ENCODE measurements around the gene SLC24A2. TPM values are rescaled to one million over a fixed set of nuclear protein-coding genes. Genes with fewer than 3 reads are reported as not detected.

The SLC24A2 gene
- total RNA-seq, 4 donors from 2014 or later: under 0.01 to 2.4 (median 0.04) TPM; not detected in 1

DNA sequence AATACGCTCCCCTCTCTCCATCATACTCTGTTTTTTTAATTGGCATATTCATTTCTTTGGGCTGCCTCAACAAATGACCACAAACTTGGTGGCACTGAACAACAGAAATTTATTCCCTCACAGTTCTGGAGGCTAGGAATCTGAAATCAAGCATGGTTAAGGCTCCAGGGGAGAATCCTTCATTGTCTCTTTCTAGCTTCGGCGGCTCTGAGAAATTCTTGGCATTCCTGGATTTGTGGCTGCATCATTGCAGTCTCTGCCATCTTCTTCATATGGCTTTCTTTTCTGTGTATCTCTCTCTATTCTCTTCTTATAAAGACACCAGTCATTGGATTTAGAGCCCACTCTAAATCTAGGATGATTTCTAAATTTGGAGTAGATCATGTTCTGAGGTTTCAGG lies 10.9 kb upstream of the SLC24A2 start:
- no peak for TF ChIP-seq EP300 (IDR thresholded peaks at IDR 0.05)
- TF ChIP-seq POLR2AphosphoS5 (IDR thresholded peaks at IDR 0.05): no peak
- TF ChIP-seq POLR2A (IDR thresholded peaks at IDR 0.05): no peak
- TF ChIP-seq, protein P1, sequence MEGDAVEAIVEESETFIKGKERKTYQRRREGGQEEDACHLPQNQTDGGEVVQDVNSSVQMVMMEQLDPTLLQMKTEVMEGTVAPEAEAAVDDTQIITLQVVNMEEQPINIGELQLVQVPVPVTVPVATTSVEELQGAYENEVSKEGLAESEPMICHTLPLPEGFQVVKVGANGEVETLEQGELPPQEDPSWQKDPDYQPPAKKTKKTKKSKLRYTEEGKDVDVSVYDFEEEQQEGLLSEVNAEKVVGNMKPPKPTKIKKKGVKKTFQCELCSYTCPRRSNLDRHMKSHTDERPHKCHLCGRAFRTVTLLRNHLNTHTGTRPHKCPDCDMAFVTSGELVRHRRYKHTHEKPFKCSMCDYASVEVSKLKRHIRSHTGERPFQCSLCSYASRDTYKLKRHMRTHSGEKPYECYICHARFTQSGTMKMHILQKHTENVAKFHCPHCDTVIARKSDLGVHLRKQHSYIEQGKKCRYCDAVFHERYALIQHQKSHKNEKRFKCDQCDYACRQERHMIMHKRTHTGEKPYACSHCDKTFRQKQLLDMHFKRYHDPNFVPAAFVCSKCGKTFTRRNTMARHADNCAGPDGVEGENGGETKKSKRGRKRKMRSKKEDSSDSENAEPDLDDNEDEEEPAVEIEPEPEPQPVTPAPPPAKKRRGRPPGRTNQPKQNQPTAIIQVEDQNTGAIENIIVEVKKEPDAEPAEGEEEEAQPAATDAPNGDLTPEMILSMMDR (IDR thresholded peaks at IDR 0.05): no peak
- Histone ChIP-seq H3K36me3 (no peaks in the 10 kb centered on the region), H3K4me1 (no peaks in the 10 kb centered on the region), H3K27me3 (peaks cover 14% of the 10 kb centered on the region), H3K4me3 (no peak overlapping the region), H3K9me3 (peaks cover 0 to 4% (median 0%) of the 10 kb centered on the region in 3 donors), H3K27ac (no peak overlapping the region)
- WGBS, 2 donors (ENCODE audit: low coverage in 1 of 2): 25 to 43% methylated on average over 3 of the region's 3 CpGs
- ATAC-seq: no peak

DNA sequence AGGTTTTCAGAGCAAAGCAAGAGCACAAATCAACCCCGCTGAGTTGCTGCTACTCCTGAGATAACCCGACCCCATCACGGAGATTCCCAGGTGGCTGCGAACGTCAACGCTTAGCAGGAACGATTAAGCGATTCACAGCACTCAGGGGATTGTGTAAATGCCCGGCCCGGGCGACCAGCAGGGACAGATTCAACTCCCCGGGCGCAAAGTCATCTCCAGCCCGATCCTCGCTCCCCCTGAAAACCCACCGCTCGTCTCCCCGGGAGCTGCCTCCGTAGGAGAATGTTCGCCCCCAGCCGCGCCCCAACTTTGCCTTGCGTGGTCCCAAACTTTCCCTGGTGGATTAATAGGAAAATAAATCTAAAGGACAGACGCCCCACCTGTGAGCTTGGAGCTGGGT lies 685 bp downstream of the SLC24A2 start:
- 0 to 3% methylated on average over 1 to 23 of the region's 24 CpGs for WGBS, 2 donors (ENCODE audit: low coverage in 1 of 2)
- Histone ChIP-seq H3K27me3 (peaks cover 34% of the 10 kb centered on the region), H3K4me1 (peaks cover 0 to 15% (median 0%) of the 10 kb centered on the region in 3 donors), H3K9me3 (no peaks in the 10 kb centered on the region), H3K27ac (no peak overlapping the region), H3K36me3 (no peaks in the 10 kb centered on the region), H3K4me3 (peak overlapping the region in 1 of 2 donors; percentile 41)
- TF ChIP-seq POLR2A (IDR thresholded peaks at IDR 0.05): no peak
- ATAC-seq: no peak

DNA sequence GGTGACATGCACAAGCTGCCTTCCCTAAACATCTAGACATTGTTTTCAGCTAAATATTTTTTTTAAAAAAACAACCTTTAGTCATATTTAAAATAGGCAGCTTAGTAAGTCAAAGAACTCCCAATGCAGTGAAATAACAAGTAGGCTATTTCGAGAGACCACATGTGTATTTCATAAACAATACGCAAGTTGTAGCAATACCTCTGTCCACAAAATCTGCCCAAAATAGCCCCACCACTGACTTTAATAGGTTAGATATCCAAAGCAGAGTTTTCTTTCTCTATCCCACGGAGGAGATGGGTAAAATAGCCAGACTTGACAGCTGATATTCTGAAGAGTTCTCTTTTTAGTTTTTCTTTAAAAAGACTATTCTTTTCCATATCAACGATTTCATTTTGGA lies 1.2 kb downstream of the SLC24A2 start:
- Histone ChIP-seq H3K27ac (no peak overlapping the region), H3K4me3 (no peak overlapping the region), H3K4me1 (peaks cover 0 to 15% (median 0%) of the 10 kb centered on the region in 3 donors), H3K36me3 (no peaks in the 10 kb centered on the region), H3K27me3 (peaks cover 34% of the 10 kb centered on the region), H3K9me3 (no peaks in the 10 kb centered on the region)
- TF ChIP-seq POLR2AphosphoS5 (IDR thresholded peaks at IDR 0.05): no peak
- TF ChIP-seq EP300 (IDR thresholded peaks at IDR 0.05): no peak
- no peak for TF ChIP-seq POLR2A (IDR thresholded peaks at IDR 0.05)
- TF ChIP-seq, protein P1 (IDR thresholded peaks at IDR 0.05): no peak
- no peak for ATAC-seq
- 12 to 28% methylated on average over 4 of the region's 4 CpGs for WGBS, 2 donors (ENCODE audit: low coverage in 1 of 2)

DNA sequence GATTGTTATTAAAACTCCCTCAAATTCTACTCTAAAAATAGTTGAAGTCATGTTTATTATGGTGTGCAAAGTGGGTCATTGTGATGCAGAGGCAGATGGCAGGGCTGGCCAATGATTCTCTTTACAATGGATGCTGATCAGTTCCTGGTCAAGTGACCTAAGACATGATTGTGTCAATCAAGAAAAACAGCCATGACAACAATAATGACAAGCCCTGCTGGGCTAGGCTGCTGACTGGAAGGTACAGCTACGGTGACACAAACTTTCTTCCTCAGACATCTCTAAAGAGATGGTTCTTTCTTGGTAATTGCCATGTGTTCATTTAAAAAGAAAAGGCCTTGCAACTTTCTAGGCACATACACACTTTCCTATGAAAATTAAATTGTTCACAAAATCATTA lies 3.6 kb downstream of the SLC24A2 start:
- H3K27ac ChIP-seq: no peak overlapping the region
- peaks cover 34% of the 10 kb centered on the region for H3K27me3 ChIP-seq
- H3K36me3 ChIP-seq: no peaks in the 10 kb centered on the region
- TF ChIP-seq POLR2A (IDR thresholded peaks at IDR 0.05) (no peak), POLR2AphosphoS5 (IDR thresholded peaks at IDR 0.05) (no peak), EP300 (IDR thresholded peaks at IDR 0.05) (no peak)
- TF ChIP-seq, protein P1 (IDR thresholded peaks at IDR 0.05): no peak
- 55 to 78% methylated on average over 1 of the region's 1 CpG for WGBS, 2 donors (ENCODE audit: low coverage in 1 of 2)
- H3K9me3 ChIP-seq: no peaks in the 10 kb centered on the region
- H3K4me3 ChIP-seq: no peak overlapping the region
- peaks cover 0 to 15% (median 0%) of the 10 kb centered on the region in 3 donors for H3K4me1 ChIP-seq
- ATAC-seq: no peak

DNA sequence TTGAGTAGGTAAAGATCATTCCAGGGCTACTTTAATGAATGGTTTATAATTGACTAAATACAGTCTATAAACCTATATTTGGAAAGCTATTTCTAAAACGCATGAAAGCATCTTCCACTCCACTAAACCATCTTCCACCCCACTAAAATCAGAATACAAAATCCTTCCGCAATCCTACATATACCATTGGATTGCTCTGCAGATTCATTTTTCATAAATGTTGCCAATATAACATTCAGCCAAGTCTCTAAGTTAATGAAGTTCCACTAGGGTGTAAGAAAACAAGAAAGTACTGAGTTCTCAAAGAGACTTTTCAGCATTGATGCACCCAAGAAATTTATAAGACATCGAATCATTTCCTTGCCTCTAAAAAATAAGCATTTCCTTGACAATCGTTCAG lies 4.7 kb downstream of the SLC24A2 start:
- no peaks in the 10 kb centered on the region for H3K36me3 ChIP-seq
- no peak overlapping the region for H3K4me3 ChIP-seq
- no peak overlapping the region for H3K27ac ChIP-seq
- H3K4me1 ChIP-seq: peaks cover 0 to 13% (median 0%) of the 10 kb centered on the region in 3 donors
- 67 to 82% methylated on average over 4 of the region's 4 CpGs for WGBS, 2 donors (ENCODE audit: low coverage in 1 of 2)
- TF ChIP-seq POLR2A (IDR thresholded peaks at IDR 0.05) (no peak), POLR2AphosphoS5 (IDR thresholded peaks at IDR 0.05) (no peak), EP300 (IDR thresholded peaks at IDR 0.05) (no peak)
- TF ChIP-seq, protein P1 (IDR thresholded peaks at IDR 0.05): no peak
- H3K27me3 ChIP-seq: peaks cover 24% of the 10 kb centered on the region
- no peak for ATAC-seq
- H3K9me3 ChIP-seq: no peaks in the 10 kb centered on the region
